ENCODE measurements around the gene RIMKLB.

RIMKLB gene, protein sequence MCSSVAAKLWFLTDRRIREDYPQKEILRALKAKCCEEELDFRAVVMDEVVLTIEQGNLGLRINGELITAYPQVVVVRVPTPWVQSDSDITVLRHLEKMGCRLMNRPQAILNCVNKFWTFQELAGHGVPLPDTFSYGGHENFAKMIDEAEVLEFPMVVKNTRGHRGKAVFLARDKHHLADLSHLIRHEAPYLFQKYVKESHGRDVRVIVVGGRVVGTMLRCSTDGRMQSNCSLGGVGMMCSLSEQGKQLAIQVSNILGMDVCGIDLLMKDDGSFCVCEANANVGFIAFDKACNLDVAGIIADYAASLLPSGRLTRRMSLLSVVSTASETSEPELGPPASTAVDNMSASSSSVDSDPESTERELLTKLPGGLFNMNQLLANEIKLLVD

DNA sequence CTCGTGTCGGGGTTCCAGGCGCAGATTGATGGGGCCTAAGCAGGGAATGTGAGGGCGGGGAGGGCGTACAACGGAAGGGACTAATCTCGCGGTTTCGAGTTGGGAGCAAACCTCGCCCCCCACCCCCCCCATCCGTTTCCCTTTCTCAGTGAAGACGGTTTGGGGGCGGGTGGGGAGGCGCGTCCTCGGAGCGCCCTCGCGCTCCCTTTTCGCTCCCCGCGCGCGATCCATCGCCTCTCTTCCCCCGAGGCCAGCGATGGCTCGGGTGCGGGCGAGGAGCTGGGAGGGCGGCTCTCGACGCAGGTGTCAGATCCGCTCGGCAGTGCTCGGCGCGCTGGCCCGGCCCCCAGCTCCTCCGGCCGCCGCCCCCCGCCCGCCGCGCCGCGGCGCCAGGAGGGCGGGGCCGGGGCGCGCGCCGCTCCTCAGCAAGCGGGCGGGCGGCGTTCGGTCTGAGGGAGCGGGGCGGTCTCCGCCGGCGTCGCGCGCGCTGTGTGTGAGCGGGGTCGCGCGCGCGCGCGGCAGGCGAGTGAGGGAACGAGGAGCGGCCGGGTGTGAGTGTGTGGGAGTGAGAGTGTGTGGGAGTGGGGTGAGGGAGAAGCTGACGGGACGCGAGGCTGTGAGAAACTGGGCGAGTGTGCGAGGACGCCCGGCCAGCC is at the start of gene RIMKLB:
Gene RIMKLB, plus strand, starts transcription at position 516 of the 656 bp plus-strand sequence. CDS start 15,876 bp downstream, outside the sequence.
- peak; percentile 86 to 91 (median 91) for DNase-seq

DNA sequence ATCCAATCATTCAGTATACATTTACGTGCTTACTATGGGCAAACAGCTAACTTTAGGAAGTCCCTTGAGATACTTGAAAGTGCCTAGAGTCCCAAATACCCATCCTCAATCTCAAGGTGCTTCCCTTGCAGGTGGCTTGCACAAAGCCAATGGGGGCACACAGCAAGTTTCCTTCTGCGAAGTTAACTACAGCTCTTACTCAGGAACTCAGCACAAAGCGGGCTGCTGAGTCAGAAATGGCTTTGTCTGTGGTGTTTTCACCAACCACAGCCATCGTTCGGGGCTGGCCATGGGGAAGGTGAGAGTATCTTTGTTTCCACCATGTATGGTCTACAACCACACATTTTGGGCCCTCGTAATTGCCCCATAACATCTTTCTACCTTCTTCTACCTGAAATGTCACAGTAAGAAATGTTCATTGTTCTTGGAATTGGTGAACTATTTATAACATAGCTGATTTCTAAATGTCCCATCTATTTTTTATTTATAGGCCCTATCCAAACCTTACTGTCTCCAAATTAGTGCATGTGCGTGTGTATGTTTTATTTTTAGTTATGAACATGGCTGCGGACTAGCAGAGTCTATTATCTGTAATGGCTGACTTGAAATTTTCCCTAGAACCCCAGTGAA is 49.1 kb upstream of the RIMKLB start:
- no peak for DNase-seq

DNA sequence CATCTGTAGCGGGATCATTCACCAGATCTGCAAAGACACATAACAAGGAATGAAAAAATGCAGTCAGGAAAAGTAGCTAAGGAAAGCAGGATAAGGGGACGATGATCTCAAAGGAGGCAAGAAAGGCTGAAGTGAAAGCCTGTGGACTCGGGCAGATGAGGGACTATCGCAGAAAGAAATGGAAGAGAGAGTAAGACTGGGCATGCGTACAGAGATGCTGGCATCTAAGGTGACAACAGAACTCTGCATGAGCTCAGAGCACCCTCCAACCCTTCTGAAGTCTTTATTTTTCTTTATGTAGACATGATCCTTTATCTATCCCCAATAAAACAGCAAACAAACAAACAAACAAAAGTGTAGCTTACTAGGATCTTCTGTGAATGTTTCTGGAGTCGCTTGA is 42.4 kb upstream of the RIMKLB start:
- DNase-seq: no peak

DNA sequence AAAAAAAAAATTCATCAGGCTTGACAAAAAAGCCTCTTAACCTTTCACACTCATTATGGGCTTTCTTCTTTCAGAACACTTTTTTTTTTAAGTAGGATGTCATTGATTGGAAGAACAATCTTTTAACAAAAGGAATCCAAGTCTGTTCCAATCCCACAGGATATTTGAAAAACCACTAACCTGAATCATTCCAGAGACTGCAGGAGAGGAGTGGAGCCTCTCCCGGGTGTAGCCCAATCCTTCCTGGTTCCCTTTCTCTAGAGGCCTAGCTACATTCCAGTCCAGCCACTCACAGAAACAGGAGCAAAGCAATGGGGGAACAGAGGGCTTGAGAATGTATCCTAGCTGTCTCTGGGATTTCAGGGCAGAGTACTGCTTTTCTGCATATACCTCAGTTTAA is 39.4 kb upstream of the RIMKLB start:
- DNase-seq: no peak

DNA sequence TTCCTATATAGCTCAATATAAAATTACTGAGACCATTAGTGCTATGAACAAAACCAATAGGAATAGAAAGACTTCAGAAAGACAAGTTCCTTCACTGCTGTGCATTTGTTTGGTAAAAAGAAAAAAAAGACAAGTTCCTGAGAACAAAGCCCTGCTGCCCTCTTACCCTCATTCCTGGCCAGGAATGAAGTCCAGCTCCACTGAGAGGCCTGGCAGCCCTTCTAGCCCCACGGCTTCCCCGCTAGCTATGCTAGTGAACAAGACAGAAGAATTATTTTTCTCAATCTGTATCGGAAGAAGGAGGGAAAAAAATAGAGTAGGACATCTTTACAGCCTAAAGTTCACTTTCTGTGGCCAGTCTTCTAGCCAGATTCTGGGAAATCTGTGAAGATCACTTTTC is 36.8 kb upstream of the RIMKLB start:
- no peak for DNase-seq

DNA sequence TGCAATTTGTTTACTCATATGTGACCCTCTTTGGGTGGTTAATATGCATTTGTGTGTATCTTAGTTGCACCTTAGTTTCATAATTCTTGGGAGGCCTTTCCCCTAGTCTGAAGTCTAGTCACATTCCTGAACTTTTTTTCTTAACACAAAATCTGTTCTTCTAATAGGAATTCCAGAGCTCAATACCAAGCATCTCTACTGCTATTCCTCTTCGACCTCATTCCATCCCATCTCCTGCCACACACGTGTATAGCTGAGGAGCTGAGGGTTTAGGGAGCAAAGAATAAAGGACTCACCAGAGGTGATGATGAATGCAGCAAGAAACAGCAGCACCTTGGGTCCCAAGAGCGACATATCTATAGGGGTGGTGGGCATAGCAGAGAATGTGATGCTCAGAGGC is 36.0 kb upstream of the RIMKLB start:
- no peak for DNase-seq

DNA sequence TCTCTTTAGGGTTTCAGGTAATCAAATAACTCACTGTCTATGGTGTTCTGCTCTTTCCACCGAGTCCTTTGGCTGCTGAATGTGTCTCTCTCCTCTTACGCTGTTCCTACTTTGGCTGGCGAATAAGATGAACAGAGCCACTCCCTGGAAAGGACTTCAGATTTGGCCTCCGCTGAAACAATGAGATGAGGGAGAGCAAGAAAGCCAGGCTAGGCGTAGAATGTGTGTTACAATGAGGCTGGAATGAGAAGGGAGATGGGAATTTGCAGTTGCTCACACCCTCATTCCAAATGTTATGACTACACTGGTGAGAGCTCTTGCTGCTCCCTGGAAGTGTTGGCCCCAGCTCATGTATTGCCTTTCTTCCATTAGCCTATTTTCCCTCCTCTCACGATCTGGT is 35.2 kb upstream of the RIMKLB start, which contains the start of gene MFAP5:
Gene MFAP5, minus strand, starts transcription at position 234 of the 400 bp plus-strand sequence. CDS start 722 bp downstream, outside the sequence.
- DNase-seq: no peak

DNA sequence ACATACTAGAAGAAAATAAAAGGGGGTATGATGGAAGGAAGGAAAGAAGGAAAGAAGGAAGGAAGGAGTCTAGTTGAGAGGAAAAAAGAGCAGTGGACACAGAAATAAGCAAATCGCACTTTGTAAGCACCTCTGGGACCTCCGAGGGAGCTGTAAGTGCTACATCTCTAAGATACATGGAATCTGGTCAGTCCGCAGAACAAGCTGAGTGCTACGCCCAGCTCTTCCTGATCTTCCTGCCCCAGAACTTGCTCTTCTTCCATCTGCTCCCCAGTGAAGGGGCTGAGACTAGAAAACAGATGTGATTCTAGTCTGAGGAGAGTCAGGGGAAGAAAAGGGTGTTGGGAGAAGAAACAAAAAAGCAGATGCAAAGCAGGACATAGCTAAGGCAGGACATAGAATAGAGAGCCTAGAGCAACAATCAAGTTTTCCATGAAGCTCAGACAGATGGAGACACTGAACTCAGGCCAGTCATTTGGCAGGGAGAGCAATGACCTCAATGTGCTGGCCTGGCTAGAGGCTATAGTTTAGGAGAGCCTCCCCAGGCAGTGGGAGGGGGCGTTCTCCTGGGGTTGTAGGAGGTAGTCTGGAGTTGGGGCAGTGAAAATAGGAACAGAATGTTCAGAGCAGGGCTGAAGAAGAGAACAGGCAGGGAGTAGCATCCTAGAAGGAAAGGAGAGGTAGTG is 33.4 kb upstream of the RIMKLB start:
- DNase-seq: no peak

DNA sequence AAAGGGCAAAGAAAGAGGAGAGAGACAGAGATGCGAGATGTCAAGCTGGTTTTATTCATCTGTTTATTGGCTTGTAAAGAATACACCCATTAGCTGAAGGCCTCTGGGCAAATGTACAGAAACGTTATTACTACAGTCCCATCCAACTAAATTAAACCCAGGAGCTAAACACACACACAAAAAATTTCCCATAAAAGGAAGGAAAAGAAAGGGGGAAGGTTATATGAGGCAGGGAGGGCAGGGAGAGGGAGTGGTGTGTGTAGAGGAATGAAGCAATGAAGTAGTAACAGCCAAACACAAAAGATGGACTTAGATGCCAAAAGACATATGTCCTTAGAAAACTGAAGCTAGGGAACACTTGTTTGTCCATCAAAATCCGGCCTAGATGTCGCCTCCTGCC is 32.0 kb upstream of the RIMKLB start:
- no peak for DNase-seq

DNA sequence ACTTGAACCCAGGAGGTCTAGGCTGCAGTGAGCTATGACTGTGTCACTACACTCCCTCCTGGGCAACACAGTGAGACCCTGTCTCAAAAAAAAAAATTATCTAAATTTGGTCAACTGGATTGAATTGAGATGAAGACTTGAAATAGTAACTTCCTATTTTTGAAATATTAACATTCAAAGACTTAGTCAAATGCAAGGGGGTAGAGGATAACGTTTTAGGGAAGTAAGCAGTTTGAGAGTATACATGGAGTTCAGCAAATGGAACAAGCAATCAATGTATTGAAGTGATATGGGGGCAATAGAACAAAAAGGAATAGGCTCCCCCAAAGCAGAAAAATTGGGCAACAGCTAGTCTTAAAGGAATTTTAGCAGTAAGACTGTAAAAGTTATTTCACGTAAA is 30.5 kb upstream of the RIMKLB start:
- DNase-seq: no peak

DNA sequence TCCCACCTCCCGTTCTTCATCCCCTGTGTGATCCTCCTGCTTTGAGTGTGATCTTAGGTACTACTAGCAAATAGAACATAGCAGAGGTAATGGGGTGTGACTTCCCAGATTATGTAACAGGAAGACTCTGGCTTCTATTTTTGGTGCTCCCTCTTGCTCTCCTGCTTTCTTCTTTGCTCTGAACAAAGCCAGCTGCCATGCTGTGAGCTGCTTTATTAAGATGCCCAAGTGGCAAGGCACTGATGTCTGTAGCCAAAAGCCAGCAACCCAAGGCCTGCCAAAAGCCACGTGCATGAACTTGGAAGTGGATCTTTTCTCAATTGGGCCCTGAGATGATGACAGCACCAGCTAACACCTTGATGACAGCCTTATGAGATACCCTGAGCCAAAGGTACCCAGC is 29.4 kb upstream of the RIMKLB start:
- DNase-seq: no peak

DNA sequence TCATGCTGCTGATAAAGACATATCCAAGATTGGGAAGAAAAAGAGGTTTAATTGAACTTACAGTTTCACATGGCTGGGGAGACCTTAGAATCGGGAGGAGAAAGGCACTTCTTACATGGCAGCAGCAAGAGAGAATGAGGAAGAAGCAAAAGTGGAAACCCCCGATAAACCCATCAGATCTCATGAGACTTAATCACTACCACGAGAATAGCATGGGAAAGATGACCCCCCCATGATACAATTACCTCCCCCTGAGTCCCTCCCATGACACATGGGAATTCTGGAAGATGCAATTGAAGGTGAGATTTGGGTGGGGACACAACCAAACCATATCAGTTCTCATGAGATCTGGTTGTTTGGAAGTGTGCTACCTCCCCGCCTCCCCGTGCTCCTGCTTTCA is 25.4 kb upstream of the RIMKLB start:
- DNase-seq: no peak

DNA sequence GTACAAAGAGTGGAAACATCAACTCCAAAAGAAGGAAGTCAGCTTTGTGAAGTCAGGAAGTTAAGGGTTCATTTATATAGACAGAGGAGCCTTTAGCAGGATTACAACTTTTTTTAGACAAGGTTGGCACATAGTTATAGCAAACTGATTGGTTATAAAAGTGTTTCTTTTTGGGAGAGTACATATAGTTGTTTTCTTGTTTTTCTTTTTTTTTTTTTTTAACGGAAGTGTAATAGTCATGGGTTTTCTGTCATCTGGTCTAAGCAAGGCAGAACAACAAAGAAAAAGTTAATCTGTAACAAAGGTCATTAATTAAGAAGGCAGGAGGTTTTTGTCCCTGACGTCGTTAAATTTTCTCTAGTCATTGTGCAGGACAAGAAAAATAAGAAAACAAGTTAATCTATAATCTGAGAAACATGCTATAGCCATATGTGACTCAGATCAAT is 22.2 kb upstream of the RIMKLB start:
- DNase-seq: no peak

DNA sequence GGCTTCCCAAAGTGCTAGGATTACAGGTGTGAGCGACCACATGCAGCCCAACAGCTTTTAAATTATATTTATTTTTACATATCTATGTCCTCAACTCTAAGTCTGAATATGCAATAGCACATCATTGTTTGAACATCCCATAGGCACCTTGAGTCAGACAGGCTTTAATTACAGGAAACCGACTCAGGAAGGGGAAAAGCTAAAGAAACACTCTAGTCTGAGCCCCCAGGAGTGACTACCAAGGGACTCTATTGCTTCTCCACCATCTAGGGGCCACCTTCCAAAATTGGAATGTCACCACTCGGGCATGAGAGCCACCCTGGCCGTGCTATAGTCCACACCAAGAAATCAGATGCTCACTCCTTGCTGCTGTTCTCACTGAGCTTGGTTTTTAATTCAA is 21.1 kb upstream of the RIMKLB start:
- DNase-seq: no peak

DNA sequence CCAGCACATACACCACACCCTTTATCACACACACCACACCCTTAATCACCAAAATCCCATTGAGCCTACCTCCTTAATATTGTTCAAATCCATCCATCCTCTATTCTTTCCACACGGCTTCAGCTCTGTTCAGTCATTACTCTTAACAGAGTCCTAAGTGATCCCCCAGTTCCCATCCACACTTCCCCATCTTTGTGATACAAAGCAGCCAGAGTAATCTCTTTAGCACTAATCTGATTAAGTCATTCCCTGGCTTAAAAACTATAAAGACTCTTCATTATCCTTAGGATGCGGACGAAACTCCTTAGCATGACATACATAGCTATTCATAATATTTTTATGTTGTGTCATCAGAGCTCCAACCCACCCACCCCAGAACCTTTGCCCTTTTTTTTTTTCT is 20.4 kb upstream of the RIMKLB start:
- DNase-seq: no peak

DNA sequence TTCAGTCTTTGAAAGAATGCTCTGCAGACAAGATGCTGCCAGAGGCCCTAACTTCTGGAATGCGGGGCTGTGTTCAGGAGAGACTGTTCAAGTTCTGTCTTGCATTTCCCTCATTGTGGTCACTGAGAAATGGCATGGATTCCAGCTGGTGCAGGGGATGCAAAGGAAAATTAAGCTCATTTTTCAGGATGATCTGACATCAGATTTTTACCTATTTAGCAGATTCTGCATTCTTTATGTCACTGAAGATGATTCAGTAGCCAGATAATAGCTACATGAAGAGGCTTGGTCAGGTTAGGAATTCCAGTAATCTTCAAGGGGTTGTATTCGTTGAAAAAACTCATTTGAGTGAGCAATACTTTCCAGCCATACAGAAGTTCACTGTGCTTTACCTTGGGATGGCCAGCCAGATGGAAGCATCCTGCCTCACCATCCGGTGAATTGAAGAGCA is 19.1 kb upstream of the RIMKLB start:
- no peak for DNase-seq

DNA sequence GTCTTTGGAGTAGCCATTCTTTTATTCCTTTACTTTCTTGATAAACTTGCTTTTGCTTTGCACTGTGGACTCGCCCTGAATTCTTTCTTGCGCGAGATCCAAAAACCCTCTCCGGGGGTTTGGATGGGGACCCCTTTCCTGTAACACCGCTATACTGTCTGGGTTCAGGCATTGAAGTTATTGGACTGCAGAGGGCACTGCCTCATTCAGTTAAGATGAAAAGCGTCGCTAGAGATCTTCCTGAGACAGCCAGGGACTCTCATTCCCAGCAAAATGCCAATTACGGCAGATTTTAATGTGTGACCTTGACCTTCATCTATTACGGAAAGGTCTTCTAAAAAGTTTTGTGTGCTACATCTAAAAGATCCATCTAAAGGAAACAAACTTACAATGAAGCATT is 17.3 kb upstream of the RIMKLB start:
- DNase-seq: no peak

DNA sequence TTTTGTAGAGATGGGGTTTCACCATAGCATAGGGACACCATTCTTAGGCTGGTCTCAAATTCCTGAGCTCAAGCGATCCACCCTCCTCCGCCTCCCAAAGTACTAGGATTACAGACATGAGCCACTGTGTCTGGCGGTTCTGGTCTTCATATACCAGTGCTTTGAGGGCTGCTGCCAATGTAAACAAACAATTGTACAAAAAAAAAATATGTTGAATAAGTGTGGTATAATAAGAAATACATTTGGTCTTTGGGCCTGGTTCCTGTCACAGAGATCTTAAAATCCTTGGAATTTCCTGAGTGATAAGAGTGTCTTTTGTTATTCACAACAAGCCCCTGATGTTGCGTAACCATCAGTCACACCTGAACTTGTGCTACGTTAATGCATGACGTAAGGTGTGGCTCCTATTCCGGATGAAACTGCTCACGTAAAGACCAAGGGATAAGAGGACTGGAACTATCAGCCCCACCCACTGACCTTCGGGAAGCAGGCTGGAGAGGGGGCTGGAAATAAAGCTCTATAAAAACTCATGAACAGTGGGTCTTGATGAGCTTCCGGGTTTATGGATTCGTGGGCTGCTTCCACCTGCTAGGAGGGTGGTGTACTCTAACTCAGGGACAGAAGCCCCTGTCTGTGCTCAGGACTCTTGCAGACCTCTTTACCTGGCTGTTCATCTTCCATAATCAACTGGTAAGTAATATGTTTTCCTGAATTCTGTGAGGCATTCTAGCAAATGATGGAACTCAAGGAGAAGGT is 16.5 kb upstream of the RIMKLB start:
- peak in 2 of 3 experiments; percentile 39 to 58 for DNase-seq

DNA sequence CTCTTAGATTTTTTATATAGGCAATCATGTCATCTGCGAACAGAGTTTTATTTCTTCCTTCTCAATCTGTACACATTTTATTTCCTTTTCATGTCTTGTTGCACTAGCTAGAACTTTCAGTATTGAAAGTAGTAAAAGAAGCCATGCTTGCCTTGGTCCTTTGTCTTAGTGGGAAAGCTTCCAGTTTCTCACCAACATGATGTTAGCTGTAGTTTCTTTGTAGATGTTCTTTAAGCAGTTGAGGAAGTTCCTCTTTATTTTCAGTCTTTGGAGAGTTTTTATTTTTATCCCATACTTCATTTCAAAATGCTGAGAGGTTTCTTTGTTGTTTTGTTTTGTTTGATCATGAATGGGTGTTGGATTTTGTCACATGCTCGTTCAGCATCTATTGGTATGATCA is 12.7 kb upstream of the RIMKLB start:
- no peak for DNase-seq

DNA sequence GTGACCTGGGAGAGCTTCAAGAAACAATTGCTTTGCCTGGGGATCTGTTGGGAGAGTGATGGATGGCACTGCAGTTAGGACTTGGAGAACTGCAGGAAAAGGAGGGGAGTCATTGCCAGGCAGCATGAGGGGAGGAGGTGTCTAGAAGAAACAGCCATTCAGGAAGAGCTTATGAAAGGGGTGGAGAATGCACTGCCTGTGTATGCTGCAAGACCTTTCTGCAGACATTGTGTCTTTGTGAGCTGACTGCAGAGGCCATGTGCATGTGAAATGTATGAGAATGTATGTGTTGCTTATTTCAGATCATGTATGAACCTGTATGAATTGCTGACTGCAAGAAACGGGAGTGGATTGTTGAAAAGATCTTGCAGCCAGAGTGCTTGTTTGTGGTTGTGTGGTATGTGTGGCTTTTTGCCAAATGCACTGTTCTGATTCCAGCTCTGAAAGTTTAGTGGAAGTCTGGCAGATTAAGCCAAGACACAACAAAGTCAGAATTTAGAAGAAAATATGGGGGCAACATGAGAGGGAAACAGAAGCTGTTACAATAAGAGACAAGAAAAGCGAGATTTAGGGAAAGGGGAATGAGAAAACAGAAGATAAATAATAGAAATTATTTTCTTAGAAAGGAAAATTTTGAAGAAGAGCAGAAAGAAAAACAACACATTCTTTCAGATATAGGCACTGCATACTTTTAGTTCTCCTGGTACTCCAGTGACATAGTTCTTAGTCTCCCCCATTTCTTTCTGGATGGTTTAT is 9.8 kb upstream of the RIMKLB start:
- peak; percentile 43 to 83 (median 59) for DNase-seq

DNA sequence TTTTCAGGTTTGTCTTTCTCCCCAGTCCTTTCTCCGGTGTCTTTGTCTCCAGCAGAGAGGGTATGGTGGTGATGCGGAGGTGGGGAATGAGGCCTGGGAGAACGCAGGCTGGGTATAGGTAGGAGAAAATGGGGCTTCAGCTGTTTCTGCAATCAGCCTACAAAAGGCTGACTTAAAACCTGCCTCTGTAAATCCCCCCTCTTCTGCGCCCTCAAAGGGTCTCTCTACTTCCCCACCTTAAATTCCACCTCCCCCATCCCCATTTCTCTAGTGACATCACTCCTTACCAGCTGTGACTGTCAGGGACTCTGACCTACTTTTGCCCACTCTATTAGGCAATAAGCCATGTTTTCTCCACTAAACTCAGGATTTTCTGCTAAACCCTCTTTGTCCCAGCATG is 8.1 kb upstream of the RIMKLB start:
- no peak for DNase-seq

DNA sequence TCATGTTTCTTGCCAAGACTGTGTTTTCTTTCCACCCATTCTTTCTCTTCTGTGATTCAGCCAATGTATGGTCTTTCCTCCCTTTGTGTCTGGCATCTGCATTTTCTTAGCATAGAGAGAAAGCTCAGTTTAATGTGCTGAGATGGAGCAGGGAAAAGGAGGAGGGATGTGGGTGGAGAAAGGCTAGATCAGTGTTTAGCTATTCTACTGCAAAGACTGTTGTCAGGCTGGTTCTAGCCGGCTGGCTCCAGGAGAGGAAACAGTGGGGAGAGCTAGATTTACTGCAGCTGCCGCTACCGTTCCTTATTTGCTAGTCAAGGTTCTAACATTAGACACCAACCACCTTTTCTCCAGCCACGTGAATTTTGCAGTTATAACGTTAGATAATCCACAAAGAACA is 5.2 kb upstream of the RIMKLB start:
- peak; percentile 67 to 86 (median 85) for DNase-seq

Measured in NCI-H1417 (cell line).